ENCODE results near the gene PI4KA.
"Not testable (repeated sequence)": the region's sequence is repeated elsewhere in the genome, so short reads cannot be mapped to it uniquely, and the experiment has no call there.

PI4KA gene

GRCh38 chr22:20677684-20678242 lies 180.8 kb downstream of the PI4KA start:
- no peak overlapping the region for H3K27ac ChIP-seq
- TF ChIP-seq ZFX (IDR thresholded peaks at IDR 0.05; ENCODE audit: borderline replicate concordance) (no peak), CTCF (IDR thresholded peaks at IDR 0.05) (no peak)

DNA sequence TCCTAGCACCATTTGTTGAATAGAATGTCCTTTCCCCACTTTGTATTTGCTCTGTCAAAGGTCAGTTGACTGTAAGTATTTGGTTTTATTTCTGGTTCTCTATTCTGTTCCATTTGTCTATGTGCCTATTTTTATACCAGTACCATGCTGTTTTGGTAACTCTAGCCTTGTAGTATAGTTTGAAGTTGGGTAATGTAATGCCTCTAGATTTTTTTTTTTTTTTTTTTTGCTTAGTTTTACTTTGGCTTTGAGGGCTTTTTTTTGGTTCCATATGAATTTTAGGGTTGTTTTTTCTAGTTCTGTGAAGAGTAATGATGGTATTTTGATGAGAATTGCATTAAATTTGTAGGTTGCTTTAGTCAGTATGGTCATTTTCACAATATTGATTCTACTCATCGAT lies 183.0 kb downstream of the PI4KA start:
- H3K27ac ChIP-seq: not testable (repeated sequence)

GRCh38 chr22:20674998-20675397 lies 183.6 kb downstream of the PI4KA start:
- no peak overlapping the region for H3K27ac ChIP-seq
- TF ChIP-seq ZFX (IDR thresholded peaks at IDR 0.05; ENCODE audit: borderline replicate concordance) (no peak), CTCF (IDR thresholded peaks at IDR 0.05) (no peak)

DNA sequence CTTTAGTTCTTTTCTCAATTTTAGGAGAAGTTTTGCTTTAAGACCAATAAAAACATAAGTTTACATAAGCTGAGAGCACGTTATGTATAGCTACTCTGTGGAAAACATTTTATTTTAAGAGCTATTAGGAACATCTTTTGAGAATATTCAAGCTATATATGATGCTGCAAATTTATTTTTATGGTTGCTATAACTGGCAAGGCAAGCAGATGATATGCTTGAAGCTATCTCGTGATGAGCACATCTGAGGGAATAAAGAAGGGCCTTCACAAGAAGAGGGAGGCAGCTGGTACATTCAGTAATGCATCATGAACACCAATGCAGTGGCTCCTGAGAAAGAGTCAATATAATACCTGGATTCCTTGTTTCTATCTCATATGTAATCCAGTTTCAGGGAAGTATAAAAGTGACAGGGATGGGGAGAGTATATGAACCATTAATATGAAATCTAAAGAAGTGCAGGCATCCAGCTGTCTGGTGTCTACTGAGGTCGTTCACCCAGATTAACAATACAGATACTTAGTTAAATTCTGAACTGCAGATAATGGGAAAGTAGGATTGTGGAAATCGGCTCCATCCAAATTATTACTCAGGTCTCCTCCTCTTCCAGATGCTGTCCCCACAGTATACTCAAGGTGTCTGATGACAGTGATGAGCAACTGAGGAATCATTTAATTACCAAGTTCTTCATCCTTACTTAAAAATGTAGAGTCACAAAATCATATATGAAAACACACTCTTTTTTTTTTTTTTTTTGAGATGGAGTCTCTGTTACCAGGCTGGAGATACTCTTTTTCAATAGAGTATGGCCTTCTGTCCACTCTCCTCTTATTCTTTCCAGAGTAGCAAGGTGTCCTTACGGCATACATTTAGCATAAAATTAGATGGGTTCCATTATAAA lies 185.1 kb downstream of the PI4KA start:
- no peak overlapping the region for H3K27ac ChIP-seq
- TF ChIP-seq ZFX (IDR thresholded peaks at IDR 0.05; ENCODE audit: borderline replicate concordance): no peak
- TF ChIP-seq CTCF (IDR thresholded peaks at IDR 0.05): no peak

DNA sequence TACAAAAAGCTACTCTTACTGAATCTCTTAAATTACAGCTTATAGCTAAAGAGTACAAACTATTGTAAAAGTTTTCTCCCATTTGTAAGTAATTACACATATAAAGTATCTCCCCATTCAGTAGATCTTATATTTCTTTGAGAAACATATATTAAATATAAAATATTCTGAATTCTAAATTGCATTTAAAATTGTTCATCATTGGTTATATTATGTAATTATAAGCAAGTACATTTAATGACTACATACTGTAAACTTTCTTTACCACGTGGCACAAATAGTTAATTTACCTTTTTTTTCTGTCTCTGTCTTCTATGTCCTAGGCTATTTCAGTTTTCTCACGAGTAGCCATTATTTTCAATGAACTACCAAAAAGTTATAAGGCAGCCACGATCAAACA lies 185.9 kb downstream of the PI4KA start:
- TF ChIP-seq CTCF (IDR thresholded peaks at IDR 0.05) (no peak), ZFX (IDR thresholded peaks at IDR 0.05; ENCODE audit: borderline replicate concordance) (no peak)
- H3K27ac ChIP-seq: no peak overlapping the region

DNA sequence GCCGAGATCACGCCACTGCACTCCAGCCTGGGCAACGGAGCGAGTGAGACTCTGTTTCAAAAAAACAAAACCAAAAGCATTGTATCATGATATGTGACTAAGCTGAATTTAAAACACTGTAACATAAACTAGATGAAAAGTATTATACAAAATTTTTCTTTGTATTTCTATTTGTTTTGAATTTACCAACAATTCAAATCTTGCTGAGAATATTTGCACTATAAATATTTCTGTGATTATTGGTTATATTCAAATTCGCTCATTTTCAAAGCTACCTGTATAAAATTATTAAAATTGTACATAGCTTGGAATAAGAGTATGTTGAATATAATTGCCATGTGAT lies 186.6 kb downstream of the PI4KA start:
- no peak for TF ChIP-seq ZFX (IDR thresholded peaks at IDR 0.05; ENCODE audit: borderline replicate concordance)
- TF ChIP-seq CTCF (IDR thresholded peaks at IDR 0.05): no peak
- H3K27ac ChIP-seq: no peak overlapping the region

- TF ChIP-seq CTCF (IDR thresholded peaks at IDR 0.05): no peak
- no peak for TF ChIP-seq ZFX (IDR thresholded peaks at IDR 0.05; ENCODE audit: borderline replicate concordance)
- no peak overlapping the region for H3K27ac ChIP-seq
Observed at GRCh38 chr22:20671409-20672081, 187.1 kb downstream of the PI4KA start.

DNA sequence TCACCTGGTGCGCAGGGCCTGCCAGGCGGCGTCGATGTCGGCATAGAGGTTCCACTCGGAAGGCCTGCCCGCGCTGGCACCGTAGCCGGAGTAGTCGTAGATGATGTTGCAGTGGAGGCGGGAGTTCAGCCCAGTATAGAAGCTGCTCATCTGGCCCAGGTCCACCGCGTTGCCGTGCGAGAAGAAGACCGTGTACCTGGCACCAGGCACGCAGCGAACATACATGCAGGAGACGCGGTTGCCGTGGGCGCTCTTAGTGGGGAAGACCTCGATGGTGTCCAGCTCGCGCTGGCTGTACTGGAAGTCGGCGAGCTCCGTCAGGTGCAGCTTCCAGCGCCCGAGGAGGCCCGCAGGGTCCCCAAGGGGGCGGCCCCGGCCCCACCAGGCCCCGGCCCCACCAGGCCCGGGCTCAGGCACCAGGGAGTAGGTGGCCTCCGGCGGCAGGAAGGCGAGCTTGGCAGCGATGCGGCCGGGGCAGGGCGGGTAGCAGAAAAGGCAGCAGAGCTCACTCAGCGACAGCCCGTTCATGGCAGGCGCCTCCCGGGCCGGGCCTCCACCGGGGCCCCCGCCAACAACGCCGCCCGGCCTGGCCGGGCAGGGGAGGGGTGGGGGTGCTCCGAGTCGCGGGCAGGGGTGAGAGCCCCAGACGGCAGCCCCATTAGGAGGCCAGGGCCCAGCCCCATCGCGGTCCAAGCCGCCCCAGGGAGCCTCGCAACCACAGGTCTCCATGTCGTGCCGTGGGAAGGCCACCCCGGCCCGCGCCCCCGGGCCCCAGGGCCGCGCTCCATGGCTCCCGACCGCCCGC lies 188.0 kb downstream of the PI4KA start:
- not testable (repeated sequence) for H3K27ac ChIP-seq

DNA sequence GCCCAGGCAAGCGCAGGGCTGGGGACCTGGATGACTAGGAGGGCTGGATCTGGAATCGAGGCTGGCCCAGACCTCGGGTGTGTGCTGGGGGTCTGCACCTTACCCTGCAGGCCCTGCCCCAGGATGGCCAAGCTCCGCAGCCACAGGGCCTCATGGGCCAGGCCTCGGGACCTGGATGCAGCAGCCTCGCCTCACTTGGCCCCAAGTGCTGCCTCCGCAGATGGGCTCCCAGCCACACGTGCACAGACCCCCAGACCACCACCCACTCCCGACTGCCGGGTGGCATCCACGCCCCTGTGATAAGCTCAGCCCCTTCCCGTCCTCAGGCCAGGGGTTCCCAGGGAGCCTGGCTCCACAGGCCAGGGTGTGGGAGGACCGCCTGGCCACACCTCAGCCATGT lies 188.7 kb downstream of the PI4KA start:
- not testable (repeated sequence) for H3K27ac ChIP-seq

DNA sequence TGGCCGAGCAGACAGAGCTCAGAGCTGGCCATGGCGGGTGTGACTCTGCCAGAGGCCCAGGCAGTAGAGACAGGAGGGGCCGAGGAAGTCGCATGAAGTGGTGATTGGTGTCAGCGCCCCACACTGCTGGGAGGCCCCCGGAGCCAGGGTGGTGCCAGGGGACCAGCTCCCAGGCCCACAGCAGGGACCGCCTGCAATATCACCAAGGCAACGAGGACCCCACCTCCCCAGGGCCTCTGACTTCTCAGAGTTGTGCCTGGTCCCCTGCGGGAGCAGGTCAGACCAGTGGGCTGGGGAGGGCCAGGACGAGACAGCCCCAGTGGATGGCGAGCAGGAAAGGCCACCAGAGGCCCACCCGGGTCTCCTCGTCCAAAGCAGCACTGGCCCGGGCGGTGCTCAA lies 189.1 kb downstream of the PI4KA start:
- H3K27ac ChIP-seq: not testable (repeated sequence)

- H3K27ac ChIP-seq: not testable (repeated sequence)
Observed at GRCh38 chr22:20668769-20669168, 189.8 kb downstream of the PI4KA start.

DNA sequence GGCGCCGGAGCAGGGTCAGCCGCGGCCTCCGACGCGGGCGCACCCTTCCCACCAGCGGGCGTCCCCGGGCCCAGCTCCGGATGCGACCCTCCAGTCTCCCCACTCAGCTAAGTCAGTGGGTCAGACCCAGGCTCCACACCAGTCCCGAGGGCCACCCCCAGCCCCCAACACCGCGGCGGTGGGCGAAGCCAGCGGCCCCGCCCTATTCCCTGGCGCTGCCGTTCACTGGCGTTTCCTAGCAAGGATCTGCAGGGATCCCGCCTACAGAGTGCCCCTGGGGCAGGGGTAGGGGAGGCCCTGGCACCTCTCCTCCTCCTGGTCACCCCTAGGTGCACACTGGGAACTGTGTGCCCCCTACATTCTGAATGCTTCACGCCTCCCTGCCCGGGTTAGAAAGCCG lies 190.4 kb downstream of the PI4KA start:
- H3K27ac ChIP-seq: not testable (repeated sequence)
